NCI-H2171 (cell line): Measurements from ENCODE around the gene TMEM109.

Source experiments
- DNase-seq: peaks from one replicate; lab custom pipeline; 2025; lab: John Stamatoyannopoulos, UW

TMEM109 gene

GRCh38 chr11:60942970-60943565, 29.1 kb downstream of the TMEM109 start:
- peak; percentile 89 for DNase-seq

DNA sequence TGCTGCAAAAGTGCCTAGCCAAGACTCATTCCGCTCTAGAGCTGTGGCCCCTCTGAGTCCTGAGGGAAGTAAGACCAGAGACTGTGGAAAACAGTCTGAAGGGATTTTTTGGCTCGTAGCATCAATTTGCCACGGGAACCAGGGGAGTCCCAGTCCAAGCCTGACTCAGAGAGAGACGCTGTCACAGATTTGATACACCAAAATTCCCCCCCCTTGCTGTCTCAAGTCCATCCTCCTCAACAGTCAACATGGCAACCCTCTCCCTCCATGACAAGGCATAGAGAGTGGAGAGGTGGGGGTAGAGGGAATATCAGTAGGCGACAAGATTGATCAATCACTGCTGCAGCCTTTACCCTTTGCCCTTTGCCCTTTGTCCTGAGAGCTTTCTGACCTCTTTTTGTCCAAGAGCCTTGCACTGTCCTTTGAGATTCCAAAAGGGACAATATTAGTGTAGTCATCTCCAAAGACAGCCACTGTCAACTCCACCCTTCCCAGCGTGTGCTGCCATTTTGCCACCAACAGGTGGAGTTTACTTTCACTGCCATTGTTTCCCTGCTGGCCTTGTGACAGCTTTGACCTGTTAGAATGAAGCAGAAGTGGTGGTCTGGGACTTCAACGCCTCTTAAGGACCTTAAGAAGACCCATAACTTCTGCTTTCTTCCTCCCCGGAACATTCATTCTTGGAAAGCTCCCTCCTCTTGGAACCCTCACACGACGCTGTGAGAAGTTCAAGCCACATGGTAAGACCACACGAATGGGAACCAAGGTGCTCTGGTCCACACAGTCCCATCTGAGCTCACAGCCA, 30.7 kb downstream of the TMEM109 start:
- no peak for DNase-seq

DNA sequence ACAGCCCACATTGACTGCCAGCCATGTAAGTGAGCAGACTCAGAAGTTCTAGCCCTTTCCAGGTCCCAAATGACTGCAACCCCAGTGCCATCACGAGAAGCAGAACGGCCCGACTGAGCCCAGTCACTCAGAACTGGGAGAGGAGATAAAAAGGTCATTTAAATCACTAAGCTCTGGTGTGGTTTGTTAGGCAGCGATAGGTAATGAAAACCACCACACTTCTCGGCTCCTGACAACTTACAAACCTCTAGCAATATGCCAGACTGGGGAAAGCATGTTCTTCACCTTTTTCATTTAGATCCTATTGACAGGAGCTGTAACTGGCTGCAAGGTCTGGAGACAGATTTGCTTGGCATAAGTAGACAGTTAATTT, 31.3 kb downstream of the TMEM109 start:
- DNase-seq: no peak

- DNase-seq: peak; percentile 83
These were observed 32.8 kb downstream of the TMEM109 start for GRCh38 chr11:60946601-60947264.

DNA sequence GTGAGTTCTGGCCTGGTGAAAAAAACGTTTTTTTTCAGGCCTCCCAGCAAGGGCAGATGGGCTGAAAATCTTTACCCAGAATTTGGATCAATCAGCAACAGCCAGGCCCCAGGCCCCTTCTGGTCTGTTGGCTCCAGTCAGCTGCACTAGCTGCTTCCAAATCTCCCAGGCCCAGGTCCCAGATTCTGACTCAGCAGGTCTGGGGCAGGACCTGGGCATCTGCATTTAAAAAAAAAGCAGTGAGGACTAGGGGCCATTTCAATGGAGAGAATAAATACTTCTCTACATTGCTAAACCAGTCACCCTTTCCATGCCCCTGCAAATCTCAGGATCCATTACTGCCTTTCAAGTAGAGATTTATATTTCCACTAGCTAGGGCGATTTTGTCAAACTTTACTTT, 33.7 kb downstream of the TMEM109 start:
- no peak for DNase-seq

- DNase-seq: peak; percentile 74
These were observed 34.3 kb downstream of the TMEM109 start for GRCh38 chr11:60948250-60948649.

- DNase-seq: no peak
These were observed 36.1 kb downstream of the TMEM109 start for GRCh38 chr11:60950024-60950423.

- DNase-seq: no peak
These were observed 37.1 kb downstream of the TMEM109 start for GRCh38 chr11:60950933-60951605.

DNA sequence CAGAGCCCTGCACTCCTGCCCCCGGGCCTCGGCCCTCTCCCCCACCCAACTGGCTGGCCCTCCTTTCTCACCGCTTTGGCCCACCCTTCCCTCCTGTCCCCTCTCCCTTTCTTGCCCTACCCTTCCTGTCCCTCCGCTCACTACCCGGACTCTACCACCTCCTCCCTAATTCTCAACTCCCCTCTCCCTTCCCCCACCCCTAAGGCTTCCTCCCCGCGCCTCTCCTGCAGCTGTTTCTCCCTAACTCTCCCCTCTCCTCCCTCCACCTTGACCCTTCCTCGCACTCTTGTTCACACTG, 37.6 kb downstream of the TMEM109 start:
- no peak for DNase-seq

- no peak for DNase-seq
These were observed 38.2 kb downstream of the TMEM109 start, which contains the start of gene SLC15A3 for GRCh38 chr11:60951904-60952741. Gene SLC15A3, minus strand, starts transcription at chr11:60952176. Its CDS starts 625 bp downstream, at chr11:60951551.

GRCh38 chr11:60952742-60953170, 38.8 kb downstream of the TMEM109 start:
- no peak for DNase-seq

DNA sequence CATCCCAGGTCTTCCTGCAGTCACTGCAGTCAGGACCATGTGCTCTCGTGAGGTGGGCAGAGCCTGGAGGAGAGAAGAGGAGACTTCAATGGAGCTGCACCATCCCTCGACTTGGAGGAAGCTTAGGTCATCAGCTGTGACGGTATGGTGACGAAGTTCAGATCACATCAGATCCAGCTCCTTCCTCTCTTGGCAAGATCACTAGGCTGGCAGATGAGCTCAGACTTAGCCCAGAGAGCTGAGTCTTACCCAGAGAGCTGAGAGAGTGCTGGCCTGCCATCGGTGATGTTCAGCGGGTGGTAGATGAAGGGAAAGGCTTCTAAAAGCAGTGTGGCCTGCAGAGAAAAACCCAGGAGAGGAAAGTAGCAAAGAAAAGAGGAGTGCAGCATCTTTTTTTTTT, 39.8 kb downstream of the TMEM109 start:
- DNase-seq: no peak

GRCh38 chr11:60954421-60954820, 40.5 kb downstream of the TMEM109 start:
- DNase-seq: no peak

DNA sequence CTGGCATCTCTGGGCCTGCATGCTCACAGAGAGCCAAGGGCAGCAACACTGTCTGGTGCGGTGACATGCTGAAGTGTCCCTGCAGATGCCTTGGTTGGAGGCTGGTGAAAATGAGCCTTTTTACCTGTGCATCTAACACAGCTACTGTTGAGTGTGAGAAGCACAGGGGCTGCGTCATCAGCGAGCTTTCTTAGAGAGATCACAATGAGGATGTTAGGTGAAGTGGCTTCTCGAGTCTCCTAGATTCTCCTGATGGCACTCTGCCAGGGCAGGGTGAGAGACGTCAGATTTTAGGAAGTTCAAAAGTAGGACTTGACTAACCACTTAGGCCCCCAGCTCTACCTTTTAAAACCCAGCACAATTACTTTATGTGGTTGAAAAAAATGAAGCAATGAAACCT, 41.6 kb downstream of the TMEM109 start:
- no peak for DNase-seq

DNA sequence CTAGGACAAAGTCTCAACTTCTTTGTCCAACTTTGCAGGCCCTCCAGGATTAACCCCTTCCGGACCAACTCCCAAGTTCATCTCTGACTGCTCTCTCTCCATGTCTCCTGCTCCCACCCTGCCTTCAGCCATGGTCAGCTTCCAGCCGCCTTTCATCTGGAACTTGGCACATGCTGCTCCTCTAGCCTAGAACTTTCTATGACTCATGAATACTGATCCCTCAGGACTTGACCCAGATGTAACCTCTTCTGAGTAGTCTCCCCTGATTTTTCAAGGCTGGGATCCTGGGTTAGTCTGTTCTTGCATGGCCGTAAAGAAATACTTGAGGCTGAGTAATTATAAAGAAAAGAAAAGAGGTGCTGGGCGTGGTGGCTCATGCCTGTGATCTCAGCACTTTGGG, 43.2 kb downstream of the TMEM109 start:
- DNase-seq: no peak

DNA sequence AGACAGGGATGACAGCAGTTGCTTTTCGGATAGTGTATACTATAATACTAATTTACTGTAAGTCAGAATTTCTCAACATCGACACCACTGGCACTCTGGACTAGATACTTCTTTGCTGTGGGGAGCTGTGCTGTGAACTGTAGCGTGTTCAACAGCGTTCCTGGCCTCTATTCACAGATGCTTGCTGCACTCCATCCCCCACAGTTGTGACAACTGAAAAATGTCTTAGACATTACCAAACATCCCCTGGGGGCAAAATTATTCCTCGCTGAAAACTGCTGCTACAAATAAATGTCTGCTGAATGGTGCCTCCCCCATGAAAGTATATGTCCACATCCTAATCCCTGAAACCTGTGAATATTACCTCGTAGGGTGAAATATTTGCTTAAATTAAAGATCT, 45.5 kb downstream of the TMEM109 start:
- DNase-seq: no peak

GRCh38 chr11:60960405-60960804, 46.4 kb downstream of the TMEM109 start:
- DNase-seq: no peak

DNA sequence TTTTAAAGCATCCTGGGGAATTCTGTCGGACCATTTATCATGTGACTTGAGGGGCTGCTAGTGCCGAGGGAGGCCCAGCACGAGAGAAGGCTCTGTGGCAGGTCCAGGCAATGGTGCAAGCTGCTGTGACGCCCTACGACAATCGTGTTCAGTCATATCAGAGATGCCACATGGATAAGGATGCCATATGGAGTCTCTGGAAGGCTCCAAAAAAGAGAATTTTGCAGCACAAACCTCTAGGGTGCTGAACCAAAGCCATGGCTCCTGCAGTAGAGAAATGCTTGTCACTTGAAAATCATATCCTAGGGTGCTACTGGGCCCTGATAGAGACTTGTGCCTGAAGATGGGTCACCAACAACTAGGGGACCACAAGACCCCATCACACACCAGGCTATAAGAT, 50.8 kb downstream of the TMEM109 start:
- DNase-seq: no peak

DNA sequence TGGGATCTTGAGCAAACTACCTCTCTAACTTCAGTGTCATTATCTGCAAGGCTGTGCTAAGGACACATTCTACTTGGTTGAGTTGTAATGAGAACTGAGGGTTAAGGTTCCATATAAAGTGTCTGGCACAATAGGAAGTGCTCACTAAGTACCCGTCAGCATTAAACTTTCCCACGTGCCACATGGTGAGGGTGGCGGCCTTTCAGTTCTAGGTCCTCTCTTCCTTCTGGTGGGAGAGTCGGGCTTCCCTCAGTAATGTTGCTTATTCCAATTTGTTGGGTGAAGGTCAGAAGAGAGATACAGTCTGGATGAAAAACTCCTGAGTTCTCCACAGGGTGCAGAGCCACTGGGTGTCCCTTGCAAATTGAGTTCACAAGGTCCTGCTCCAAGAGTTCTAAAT, 52.9 kb downstream of the TMEM109 start:
- DNase-seq: no peak

DNA sequence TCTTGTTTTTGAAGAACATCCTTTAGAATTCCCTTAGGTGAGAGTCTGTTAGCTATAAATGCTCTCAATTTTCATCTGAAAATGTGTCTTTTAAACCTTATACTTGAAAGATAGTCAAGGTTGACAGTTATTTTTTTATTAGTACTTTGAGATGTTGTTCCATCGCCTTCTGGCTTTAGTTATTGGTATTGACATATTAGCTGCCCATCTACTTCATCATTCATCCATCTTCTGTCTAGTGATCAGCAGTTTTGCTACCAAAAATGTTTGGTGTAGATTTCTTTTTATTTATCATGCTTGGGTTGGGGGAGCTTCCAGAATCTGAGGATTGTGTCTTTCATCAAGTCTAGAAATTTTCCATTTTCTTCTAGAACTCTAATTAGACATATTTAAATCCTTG, 54.3 kb downstream of the TMEM109 start:
- no peak for DNase-seq

GRCh38 chr11:60970369-60970774, 56.4 kb downstream of the TMEM109 start:
- no peak for DNase-seq

DNA sequence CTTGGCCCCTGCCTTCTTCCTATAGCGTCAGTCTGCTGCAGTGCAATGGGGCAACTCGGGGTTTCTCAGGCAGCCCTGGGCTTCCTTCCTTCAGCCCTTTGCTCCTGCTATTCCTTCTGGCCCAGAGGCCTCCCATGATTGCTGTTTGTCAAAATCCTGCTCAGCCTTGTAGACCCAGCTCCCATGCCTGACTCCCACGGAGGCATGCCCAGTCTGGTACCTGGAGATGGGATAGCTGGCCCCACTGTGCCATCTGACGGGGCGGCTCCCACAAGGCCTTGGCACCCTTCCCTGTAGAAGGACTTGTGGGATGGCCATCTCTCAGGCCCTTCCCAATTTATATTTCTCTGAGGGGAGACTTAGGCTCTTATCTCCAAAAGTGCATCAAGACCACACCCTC, 56.9 kb downstream of the TMEM109 start:
- DNase-seq: no peak
